OCI-LY3 (cell line): ENCODE results near the gene GIMAP8.

Source experiments
- EZH2phosphoT487 ChIP-seq: fragments of 200-600 bp; shearing (Covaris generic); IDR thresholded peaks from 2 replicates; pipeline ENCODE4 v1.6.1; 2018; ENCODE audit warnings: antibody characterized with exemption, mixed run types, low read depth
- TF ChIP-seq, protein P1 (sequence below): fragments of 200-600, 300-600 bp; sonication (generic); IDR thresholded peaks from 2 replicates; pipeline ENCODE4 v1.5.1; 2014; ENCODE audit warnings: antibody characterized with exemption, low read length, low read depth

DNA sequence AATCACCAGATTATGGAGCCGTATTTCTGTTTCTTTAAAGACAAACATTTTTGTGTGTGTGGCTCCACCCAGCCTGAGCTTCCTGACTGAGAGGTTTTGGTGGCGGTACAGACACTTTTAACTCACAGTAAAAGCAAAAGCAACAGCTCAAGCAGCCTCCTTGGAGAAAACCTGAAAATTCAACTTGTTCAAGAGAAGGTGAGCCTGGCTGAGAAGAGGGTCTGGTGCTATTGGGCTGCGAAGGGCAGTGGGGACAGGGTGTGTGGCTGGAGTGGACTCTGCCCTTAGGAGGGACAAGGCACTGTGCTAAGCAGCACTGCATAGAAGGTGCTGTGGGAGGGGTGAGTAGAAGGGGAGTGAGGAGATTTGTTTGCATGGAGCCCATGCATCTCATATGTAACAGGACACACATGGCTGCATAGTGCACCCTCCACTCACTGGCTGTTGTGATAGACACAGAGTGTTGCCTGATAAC, 64.4 kb downstream of the GIMAP8 start, which contains the start of gene GIMAP7:
- TF ChIP-seq, protein P1, sequence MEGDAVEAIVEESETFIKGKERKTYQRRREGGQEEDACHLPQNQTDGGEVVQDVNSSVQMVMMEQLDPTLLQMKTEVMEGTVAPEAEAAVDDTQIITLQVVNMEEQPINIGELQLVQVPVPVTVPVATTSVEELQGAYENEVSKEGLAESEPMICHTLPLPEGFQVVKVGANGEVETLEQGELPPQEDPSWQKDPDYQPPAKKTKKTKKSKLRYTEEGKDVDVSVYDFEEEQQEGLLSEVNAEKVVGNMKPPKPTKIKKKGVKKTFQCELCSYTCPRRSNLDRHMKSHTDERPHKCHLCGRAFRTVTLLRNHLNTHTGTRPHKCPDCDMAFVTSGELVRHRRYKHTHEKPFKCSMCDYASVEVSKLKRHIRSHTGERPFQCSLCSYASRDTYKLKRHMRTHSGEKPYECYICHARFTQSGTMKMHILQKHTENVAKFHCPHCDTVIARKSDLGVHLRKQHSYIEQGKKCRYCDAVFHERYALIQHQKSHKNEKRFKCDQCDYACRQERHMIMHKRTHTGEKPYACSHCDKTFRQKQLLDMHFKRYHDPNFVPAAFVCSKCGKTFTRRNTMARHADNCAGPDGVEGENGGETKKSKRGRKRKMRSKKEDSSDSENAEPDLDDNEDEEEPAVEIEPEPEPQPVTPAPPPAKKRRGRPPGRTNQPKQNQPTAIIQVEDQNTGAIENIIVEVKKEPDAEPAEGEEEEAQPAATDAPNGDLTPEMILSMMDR, result no peak
- no peak for TF ChIP-seq EZH2phosphoT487
